SHP77 (cell line): Measurements from ENCODE around the gene KCNJ4.

Source experiments
- DNase-seq, 2 experiments: peaks; one replicate each; lab custom pipeline; 2025; lab: John Stamatoyannopoulos, UW

The KCNJ4 gene

DNA sequence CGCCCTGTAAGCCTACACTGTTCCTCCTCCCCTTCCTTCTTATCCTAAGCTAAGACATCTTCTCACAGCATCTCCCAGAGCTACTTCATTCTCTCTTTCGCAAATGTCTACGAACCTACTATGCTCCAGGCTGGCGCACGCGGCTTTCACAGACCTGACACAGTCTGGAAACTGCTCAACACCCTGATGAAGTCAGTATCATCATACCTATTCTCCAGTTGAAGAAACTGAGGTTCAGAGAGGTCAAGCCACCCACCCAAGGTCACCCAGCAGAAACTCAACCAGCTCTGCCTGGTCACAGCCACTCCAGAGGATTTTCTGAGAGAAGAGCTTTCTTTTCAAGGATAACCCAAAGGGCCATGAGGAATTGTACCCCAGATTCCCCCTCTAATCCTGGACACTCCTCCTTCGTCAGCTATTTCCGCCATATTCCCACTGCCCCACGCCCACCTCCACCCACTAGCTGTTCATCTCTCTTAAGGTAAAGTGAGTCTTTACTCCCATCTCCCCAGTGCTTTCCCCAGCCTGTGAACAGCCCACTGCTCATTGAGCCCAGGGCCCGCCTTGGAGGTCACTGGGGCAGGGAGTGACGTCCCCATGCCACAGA, 1.8 kb downstream of the KCNJ4 start:
- no peak for DNase-seq

GRCh38 chr22:38452373-38453065, 2.5 kb downstream of the KCNJ4 start:
- DNase-seq: no peak

DNA sequence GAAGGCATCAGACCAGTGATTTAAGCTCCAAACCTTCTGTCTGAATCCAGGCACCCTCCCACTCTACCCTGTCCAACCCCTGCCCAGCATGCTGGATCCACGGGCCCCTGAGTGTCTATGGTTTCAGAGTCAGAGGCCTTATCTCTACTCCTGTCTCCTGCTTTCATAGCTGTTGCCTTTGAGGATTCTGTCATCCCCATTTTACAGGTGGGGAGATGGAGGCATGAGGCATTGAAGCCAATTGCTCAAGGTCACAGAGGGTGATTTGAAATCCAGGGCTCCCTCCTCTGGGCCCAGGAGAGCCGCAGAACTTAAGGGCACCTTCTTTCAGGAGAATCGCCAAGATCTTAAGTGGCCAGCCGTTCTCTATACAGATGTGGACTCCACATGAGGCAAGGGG, 3.1 kb downstream of the KCNJ4 start:
- DNase-seq: no peak

DNA sequence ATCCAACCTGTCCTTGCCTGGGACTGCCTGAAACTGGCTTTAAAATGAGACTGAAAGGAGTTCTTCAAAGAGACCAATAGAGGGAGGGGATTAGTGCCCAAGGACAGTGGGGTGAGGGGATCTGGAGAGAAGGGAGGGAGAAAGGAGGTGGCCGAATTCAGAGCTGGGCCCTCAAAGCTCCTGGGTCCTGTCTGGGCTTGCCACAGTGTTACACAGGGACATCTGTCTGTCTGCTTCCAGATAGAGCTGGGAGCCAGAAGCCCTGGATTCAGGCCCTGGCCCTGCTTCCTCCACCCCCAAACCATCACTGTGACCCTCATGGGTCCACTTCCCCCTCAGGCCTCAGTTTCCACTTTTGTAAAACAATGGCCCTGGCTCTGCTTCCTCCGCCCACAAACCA, 3.6 kb downstream of the KCNJ4 start:
- no peak for DNase-seq

- no peak for DNase-seq
Measured at GRCh38 chr22:38450234-38450797, 4.7 kb downstream of the KCNJ4 start.

DNA sequence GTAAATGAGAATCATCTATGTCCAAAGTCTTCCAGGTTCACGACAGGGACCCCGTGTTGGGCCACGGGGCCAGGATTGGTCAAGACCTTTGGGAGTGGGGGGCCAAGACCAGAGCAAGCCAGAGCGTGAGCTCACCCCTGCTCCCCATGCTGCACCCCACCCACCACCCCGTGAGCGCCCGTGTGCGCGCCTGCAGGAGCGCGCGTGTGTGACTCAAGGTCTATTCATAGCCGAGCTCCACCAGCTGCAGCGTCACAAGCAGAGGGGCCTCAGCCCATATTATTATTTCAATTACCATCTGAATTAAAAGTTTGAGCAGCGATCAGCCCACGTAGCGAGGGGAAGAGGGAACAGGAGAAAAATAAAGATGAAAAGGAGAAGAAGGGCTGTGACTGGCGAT, 5.2 kb downstream of the KCNJ4 start:
- DNase-seq: no peak

- no peak for DNase-seq
Measured at GRCh38 chr22:38448945-38449745, 5.9 kb downstream of the KCNJ4 start.

DNA sequence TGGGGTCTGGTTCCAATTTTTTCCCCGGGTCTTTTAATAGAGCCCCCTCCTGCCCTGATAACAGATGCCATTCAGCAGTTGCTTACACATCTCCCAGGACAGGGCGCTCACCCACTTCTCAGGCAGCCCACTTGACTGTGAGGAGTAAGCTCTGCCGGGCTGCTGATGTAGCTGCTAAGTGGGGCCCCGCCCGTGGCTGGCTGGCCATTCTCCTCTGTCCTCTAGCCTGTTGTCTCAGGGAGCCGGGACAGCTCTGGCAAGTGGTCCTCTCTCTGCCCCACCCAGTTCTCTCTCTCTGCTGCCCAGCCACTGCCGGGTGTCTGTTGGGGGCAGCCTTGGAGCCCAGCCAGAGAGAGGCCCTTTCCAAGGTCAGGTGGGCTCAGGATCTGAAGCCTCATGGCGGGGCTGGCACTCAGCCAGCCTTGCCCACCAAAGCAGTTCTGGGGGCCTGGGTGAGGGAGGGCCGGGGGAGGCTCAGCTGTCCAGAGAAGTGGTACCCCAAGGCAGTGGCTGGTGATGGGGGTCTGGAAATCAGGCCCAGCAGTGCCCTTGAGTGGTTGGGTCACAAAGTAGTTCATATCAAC, 8.9 kb downstream of the KCNJ4 start:
- DNase-seq: no peak

GRCh38 chr22:38444783-38445182, 10.2 kb downstream of the KCNJ4 start:
- DNase-seq: no peak

DNA sequence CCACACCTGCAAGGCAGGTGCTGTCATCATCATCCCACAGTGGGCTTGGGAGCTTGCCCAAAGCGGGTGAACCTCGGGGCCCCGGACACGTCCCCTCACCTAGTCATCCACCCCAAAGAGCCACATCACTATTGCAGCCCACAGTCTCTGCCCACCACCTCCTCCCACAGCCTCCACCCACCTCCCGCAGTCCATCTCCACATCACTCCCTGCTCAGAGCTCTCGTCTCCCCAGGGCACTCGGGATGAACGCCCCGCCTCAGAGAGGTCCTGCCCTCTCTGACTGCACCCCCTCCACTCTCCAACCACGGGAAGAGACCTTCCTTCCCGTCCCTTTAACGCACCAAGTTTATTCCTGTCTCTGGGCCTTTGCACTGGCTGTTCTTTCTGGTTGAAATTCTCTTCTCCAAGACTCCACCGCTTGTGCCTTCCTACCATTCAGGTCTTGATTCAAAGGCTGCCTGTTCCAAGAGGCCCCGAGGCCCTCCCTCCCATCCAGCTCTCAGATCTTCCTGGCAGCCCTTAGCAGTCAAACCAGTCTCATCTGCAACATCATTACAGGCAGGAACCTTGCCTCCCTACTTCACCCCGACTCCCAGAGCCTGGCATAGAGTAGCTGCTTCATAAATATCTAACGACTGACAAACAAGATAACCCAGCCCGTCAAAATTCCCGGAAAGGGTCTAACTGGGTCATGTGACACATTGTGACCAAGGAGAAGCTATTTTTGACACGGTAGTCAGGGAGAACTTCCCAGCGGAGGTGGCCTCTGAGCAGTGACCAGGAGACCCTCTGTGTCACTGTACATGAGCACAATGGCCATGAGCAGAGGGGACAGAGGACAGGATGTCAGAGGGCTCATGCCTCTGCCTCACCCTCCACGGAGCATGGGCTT, 11.1 kb downstream of the KCNJ4 start:
- DNase-seq: no peak

- DNase-seq: no peak
Measured at GRCh38 chr22:38442967-38443627, 11.9 kb downstream of the KCNJ4 start.

DNA sequence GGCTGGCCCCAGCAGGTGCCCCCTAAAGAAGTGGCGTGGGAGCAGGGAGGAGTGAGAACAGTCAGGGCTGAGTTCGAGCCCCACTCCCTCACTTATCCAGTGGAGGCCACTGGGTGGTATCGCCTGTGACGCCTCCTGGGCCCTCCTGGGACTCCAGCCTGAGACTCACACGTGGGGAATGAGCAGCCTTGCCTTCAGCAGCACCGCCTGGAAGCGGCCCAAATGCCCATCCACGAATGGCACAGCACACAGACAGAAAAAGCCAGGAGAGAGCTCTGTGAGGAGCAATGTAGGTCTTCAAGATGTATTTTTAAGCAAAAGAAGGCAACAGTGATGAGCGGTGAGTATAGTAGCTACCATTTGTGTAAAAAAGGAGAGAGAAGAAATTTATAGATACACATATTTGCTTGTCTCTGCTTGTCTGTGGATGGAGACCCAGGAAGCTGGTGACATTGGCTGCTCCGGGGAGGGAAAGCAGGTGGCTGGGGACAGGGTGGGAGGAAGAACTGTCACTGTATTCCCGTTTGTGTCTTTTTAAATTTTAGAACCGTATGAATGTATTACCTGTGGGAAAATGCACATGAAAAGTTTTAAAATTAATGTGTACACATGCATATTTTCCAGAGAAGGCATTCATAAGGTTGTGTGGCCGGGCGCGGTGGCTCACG, 13.2 kb downstream of the KCNJ4 start:
- DNase-seq: no peak

DNA sequence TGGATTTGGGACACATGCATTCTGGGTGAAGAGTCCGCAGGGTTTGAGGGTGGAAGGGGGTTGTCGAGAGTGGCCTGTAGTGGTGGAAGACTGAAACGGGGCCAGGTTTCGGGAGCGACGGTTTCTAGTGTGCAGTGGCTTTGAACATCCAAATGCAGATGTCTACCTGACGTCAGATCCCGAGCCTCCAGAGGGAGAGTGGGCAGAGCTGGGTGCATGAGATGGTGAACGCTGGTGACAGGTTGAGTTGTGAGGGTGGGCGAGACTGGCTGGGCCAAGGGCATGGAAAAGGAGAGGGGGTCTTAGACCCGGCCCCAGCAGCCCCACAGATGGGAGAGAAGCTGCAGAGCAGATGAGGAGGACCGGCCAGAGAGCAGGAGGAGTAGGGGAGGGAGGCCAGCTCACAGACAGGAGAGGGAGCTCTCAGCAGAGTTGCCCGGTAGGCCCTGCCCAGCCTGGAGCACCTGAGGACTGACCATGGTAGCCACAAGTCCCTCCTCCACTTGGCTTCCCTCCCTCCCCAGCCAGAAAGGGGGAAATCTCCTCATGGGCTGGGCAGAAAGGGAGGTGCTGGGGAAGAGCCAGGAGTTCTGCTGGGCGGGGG, 14.2 kb downstream of the KCNJ4 start:
- no peak for DNase-seq

GRCh38 chr22:38437416-38437815, 17.6 kb downstream of the KCNJ4 start:
- no peak for DNase-seq

DNA sequence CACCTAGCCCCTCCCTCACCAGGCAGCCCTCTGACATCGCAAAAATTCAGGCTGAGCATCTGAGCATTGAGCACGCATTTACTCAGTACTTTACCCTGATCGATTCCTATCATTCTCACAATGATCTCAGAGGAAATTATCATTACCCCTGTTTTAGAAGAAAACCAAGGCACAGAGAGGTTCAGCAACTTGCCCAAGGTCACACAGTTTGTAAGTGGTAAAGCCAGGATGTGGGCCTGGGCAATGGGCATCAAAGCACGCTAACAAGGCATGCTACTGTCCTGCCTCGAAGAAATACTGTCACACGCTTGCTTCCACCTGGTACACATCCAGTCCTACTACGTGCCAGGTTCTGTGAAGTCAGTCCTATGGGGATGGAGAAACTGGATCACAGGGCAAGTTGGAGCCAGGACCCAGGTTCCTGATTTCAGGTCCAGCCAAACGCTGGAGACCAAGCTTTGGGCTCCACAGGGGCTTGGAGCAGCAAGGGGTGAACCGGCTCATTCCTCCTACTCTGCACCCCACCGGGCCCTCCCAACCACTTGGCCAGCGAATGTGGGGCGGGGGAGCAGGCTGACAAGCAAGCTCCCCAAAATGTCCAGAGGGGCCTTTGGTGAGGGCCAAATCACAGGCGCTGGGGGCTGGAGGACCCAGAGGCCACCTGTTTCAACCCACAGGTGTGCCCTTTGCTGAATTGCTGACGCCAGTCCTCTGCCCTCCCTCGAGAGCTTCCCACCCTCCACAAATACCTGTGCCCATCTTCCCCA, 18.2 kb downstream of the KCNJ4 start:
- DNase-seq: no peak

GRCh38 chr22:38435965-38436364, 19.0 kb downstream of the KCNJ4 start:
- DNase-seq: no peak

DNA sequence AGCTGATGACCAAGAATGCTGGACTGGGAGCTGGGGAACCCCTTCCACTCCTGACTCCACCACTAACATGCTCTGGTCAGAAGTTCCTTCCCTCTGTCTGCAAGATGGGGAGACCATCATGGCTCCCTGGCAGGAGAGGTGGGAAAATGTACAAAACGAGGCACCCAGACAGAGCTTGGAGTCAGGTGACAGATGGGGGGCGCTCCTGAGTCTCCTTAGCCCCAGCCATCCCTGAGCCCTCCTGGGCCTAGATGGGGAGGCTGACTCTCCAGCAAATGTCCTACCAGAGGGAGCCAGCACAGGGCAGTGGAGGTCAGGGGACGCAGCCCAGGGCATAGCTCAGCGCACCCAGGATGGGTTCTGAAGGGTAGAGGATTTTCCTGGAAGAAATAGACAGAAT, 20.0 kb downstream of the KCNJ4 start:
- DNase-seq: no peak

- no peak for DNase-seq
Measured at GRCh38 chr22:38433871-38434270, 21.1 kb downstream of the KCNJ4 start.

DNA sequence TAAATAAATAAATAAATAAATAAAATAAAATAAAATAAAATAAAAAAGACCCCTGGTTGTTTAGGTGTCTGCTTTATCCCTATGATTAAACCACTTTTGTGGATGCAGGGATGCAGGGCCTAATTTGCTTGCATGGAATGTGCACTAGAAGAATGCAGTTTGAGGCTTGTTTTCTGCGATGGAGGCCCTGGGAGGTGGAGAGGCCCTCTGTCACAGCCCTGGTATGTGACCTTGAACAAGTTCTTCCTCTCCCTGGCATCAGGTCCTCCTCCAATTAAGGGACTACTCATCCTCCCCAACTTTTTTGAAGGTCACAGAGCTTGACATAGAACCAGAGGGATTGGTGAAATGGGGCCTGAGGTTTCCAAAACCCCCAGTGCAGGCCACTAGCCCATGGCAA, 22.7 kb downstream of the KCNJ4 start:
- DNase-seq: no peak
